ENCODE results near the gene D2HGDH.
A peak's percentile ranks its signal among the peaks of the same experiment; 100 is the strongest.
"Not testable (repeated sequence)": the region's sequence is repeated elsewhere in the genome, so short reads cannot be mapped to it uniquely, and the experiment has no call there.

D2HGDH gene

DNA sequence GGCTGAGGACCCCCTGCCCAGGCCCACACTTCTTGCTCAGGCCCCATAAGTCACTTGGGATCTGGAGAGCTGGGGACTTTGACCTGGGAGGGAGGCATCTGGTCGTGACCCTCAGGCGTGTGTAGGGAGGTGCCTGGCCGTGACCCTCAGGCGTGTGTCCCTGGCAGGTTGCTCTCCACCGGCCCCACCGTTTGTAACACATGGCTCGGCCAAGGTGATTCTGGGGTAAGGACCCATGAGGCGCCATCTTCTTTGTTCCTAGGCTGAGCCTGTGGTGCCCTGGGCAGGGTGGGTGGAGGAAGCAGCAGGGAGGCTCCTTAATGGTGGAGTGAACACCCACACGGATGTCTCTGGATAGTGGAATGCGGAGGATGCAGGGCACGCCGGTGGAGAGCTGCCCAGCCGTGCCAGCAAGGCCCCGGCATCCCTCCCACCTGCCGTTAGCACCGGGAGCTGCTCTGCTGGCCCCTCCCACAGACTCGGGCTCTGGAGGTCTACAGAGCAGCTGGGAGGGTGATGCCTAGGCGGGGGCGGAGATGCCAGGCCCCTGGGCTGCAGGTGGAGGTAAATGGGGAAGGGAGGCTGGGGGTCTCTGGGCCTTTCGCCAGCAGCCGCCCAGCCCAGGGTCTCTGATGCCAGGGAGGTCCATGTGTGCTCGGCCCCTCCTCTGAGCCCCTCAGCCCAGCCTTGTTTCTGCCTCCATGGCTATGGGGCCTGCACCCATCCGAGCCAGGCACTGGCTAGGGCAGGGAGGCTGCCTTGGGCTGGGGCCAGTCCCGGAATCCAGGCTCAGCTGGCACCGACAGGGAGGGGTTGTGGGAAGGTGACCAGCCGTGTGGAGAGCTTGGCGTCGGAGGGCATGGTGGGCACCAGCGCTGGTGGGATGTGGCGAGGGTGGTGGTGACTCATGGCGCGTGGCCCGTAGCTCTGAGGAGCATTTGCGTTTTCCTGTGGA, 41.1 kb downstream of the D2HGDH start:
- TF ChIP-seq, protein P1, sequence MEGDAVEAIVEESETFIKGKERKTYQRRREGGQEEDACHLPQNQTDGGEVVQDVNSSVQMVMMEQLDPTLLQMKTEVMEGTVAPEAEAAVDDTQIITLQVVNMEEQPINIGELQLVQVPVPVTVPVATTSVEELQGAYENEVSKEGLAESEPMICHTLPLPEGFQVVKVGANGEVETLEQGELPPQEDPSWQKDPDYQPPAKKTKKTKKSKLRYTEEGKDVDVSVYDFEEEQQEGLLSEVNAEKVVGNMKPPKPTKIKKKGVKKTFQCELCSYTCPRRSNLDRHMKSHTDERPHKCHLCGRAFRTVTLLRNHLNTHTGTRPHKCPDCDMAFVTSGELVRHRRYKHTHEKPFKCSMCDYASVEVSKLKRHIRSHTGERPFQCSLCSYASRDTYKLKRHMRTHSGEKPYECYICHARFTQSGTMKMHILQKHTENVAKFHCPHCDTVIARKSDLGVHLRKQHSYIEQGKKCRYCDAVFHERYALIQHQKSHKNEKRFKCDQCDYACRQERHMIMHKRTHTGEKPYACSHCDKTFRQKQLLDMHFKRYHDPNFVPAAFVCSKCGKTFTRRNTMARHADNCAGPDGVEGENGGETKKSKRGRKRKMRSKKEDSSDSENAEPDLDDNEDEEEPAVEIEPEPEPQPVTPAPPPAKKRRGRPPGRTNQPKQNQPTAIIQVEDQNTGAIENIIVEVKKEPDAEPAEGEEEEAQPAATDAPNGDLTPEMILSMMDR (IDR thresholded peaks at IDR 0.05; ENCODE audit: extremely low read depth, insufficient read depth, missing control alignments): no peak

DNA sequence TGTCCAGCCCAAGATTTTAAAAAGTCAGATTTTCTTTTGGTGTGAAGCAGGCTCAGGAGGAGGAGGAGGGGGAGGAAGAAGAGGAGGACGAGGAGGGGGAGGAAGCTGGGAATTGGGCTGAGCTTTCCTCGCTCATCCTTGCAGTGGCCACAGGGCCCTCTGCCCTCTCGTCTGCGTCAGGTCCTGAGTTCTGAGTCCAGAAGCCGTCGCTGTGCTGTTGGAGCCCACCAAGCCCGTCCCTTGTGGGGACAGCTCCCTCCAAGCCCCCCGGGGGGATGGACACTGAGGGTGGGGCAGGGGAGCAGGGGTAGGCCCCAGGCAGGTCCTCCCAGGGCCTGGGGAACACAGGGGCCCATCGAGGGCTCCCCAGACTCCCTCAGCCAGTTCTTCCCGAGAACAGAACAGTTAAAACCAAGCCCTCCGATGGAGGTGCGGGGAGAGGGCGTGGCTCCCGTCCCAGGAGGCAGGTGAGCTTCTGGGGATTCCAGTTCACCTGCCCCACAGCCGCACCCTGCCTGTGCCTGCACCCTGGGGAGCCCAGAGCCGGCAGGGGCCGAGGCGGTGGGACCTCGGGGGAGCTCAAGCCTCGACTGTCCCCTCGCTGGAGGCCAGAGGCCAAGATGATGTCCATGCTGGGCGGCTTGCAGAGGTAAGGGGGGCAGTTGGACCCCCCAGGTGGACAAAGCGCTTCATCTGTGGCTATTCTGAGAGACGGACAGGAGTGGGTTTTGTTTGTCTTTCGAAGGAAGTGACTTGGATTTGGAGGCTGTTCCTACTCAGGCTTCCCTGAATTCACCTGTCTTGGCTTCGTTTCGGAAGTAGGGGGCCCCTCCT, 42.1 kb downstream of the D2HGDH start, which contains the start of gene GAL3ST2:
GAL3ST2 (plus strand) TSS at position 487 of the 834 bp plus-strand sequence; CDS start at position 621, 134 bp downstream.
- in situ Hi-C loops (cut with MboI; ENCODE audit: low pct_unique_long_range_greater_than_20kb, low sequenced_read_pairs, unreplicated experiment): no loop called here
- TF ChIP-seq, protein P1 (IDR thresholded peaks at IDR 0.05; ENCODE audit: extremely low read depth, insufficient read depth, missing control alignments): no peak
- DNase-seq (ENCODE audit: low spot score): peak; percentile 17

More for the DNA sequence above, 41.1 kb downstream of the D2HGDH start:
- peak; percentile 23 for DNase-seq (ENCODE audit: low spot score)
- in situ Hi-C loops (cut with MboI; ENCODE audit: low pct_unique_long_range_greater_than_20kb, low sequenced_read_pairs, unreplicated experiment): no loop called here

DNA sequence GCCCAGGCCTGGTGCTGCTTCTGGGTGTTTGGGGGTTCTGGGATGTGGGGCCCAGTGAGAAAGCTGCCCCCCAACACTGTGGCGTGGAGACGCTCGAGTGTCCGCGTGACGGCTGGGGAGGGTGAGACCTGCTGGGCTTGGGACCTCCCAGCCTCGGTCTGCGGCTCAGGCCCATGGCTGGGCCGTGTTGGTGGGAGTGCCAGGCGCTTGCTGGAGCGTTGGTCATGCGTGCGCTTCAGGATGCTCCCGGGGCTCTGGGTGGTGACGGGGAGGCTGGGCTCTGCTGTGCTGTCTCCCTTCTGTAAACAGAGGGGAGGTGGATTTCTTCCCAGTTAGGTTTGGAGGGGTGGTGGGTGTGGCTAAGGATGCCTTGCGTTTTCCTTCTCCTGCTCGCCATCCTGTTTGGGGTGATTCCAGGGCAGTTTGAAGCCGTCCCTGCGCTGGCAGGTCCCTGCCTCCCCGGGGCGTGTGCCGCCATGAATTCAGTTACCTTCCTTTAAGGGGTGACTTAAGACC, 42.8 kb downstream of the D2HGDH start:
- in situ Hi-C loops (cut with MboI; ENCODE audit: low pct_unique_long_range_greater_than_20kb, low sequenced_read_pairs, unreplicated experiment): no loop called here
- TF ChIP-seq, protein P1 (IDR thresholded peaks at IDR 0.05; ENCODE audit: extremely low read depth, insufficient read depth, missing control alignments): no peak
- peak; percentile 16 for DNase-seq (ENCODE audit: low spot score)

DNA sequence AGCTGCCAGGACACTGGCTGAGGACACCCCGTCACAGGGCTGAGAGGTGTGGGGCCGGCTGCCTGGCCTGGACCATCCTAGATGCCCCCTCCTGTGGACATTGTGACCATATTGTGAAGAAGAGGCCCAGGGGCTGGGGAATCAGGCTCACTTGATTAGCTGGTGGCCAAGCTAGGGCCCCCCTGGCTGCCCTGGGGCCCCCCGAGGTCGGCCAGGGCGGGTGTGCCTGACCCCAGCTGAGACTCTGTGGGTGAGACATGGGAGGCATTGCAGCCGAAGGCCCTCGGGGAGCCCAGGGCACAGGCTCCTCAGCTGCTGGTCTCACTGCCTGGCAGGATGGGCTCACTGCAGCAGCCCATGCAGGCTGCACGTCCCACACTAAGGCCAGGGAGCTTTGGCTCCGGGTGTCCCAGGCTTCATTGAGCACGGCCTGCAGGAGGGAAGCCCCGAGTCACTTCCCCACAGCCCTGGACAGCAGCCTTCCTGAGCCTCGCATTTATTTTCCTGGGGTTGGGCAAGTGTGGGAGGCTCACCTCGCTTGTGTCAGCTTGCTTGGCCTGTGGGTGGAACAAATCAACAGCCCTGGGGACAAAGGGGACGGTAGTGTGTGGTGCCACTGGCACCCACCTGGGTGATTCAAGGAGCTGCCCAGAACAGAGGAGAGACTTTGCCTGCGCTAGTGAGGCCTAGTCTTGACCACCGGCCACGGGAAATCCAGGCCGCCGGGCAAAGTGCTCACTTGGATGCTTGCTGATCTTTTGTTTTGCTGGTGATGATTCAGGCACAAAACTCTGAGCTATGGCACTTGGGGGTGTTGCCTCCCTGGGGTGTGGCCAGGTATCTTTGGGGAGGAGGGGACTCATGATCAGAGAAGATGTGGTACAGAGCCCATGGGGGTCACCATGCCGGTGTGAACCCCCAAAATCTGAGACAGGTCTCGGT, 43.5 kb downstream of the D2HGDH start:
- TF ChIP-seq, protein P1 (IDR thresholded peaks at IDR 0.05; ENCODE audit: extremely low read depth, insufficient read depth, missing control alignments): no peak
- in situ Hi-C loops (cut with MboI; ENCODE audit: low pct_unique_long_range_greater_than_20kb, low sequenced_read_pairs, unreplicated experiment): no loop called here
- DNase-seq (ENCODE audit: low spot score): peak; percentile 19

DNA sequence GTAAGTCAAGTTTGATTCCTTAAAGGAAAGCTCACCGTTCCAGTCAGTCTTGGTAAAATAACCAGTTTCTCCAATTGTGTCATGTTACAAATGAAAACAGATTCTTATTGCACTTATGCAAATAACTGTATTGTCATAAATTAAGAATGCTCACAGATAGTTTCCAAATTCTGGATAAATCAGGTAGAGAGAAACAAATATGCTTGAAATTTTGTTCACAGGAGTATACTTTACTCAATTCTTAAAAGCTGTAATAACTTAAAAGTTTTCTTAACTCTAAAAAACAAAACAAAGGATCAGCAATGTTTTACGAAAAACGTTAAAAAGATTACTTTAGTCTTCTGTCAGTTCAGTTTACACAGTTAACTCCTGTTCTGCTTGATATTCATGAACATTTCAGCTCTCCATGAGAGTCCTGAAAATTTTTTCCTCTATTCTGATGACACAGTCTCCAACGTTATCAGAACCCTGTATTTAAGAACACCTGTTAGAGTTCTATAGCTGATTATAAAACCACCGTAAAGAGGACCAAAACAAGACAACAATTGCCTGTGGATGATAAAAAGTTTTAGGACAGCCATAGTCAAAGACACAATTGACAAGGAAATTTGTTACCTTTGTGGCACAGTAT, 46.6 kb downstream of the D2HGDH start:
- TF ChIP-seq, protein P1 (IDR thresholded peaks at IDR 0.05; ENCODE audit: extremely low read depth, insufficient read depth, missing control alignments): no peak
- in situ Hi-C loops (cut with MboI; ENCODE audit: low pct_unique_long_range_greater_than_20kb, low sequenced_read_pairs, unreplicated experiment): no loop called here

DNA sequence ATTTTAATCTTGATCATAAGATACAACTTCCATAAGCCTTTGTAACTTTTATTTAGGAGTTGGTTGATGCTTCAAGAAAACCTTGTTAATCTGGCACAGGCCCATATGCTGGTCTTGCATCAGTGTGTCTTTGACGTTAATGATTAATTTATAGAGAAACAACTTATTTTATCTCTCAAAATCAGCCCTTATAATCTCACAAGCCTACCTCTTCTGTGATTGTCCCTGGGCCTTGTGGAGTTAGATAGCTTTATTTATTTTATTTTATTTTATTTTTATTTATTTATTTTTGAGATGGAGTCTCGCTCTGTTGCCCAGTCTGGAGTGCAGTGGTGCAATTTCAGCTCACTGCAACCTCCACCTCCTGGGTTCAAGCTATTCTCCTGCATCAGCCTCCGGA, 47.6 kb downstream of the D2HGDH start:
- in situ Hi-C loops (cut with MboI; ENCODE audit: low pct_unique_long_range_greater_than_20kb, low sequenced_read_pairs, unreplicated experiment); DNase-seq (ENCODE audit: low spot score): not testable (repeated sequence)

More for the DNA sequence above, 46.6 kb downstream of the D2HGDH start:
- no peak for DNase-seq (ENCODE audit: low spot score)

Measured in GM13977 (cell line).